Thymus (tissue), 11 donors: ENCODE data around the gene ECT2. TPM values are rescaled to one million over a fixed set of nuclear protein-coding genes. Genes with fewer than 3 reads are reported as not detected.
"Not testable (repeated sequence)": the region's sequence is repeated elsewhere in the genome, so short reads cannot be mapped to it uniquely, and the experiment has no call there.

Source experiments
- DNase-seq, 9 donors: peaks; one replicate each; pipeline ENCODE4 v3.0.0-alpha.2; 2013; ENCODE audit warnings: low spot score in 9 of 9, low read depth in 6 of 9, missing footprints in 1 of 9
- H3K27ac ChIP-seq, 2 donors: one replicate each; pipeline ENCODE4 v1.5.1; 2013; ENCODE audit warnings: control low read depth in 1 of 2, low read depth in 1 of 2, low read length in 1 of 2, mild to moderate bottlenecking in 1 of 2, moderate library complexity in 1 of 2
- H3K27me3 ChIP-seq, 2 donors: one replicate each; pipeline ENCODE4 v1.5.1; 2013; ENCODE audit warnings: low read length in 1 of 2; ENCODE audit not compliant: control insufficient read depth in 2 of 2, insufficient read depth in 1 of 2
- H3K36me3 ChIP-seq, 2 donors: one replicate each; pipeline ENCODE4 v1.5.1; 2013; ENCODE audit warnings: low read length in 1 of 2, mild to moderate bottlenecking in 1 of 2, moderate library complexity in 1 of 2; ENCODE audit not compliant: control insufficient read depth in 2 of 2, insufficient read depth in 2 of 2
- H3K4me1 ChIP-seq, 2 donors: one replicate each; pipeline ENCODE4 v1.5.1; 2013; ENCODE audit warnings: low read length in 2 of 2; ENCODE audit not compliant: control insufficient read depth in 2 of 2, insufficient read depth in 2 of 2
- H3K4me3 ChIP-seq, 2 donors: one replicate each; pipeline ENCODE4 v1.5.1; 2013; ENCODE audit warnings: low read length in 2 of 2, control low read depth in 1 of 2, mild to moderate bottlenecking in 1 of 2
- H3K9me3 ChIP-seq, 2 donors: one replicate each; pipeline ENCODE4 v1.5.1; 2013; ENCODE audit warnings: low read length in 1 of 2, mild to moderate bottlenecking in 1 of 2; ENCODE audit not compliant: control insufficient read depth in 2 of 2, insufficient read depth in 1 of 2
- WGBS: extraction: QIAGEN DNeasy Blood & Tissue Kit; methylation state at CpG from one replicate; pipeline ENCODE4 v1.1.7; 2013; 5-methylcytosine and 5-hydroxymethylcytosine counted together
- polyA plus RNA-seq: library from polyadenylated mRNA; stranded (reverse); fragments of 200-250 nt; gene quantifications from one replicate; pipeline ENCODE4 v1.2.3, GENCODE V29; 2013
- total RNA-seq: library from RNA; stranded (reverse); fragments of 120-200 nt; gene quantifications from one replicate; pipeline ENCODE4 v1.2.4, GENCODE V29; 2013
- donor health status: healthy.

Gene ECT2
- total and polyA plus RNA-seq, 2 donors, result 7.9 to 39.0 TPM

DNA sequence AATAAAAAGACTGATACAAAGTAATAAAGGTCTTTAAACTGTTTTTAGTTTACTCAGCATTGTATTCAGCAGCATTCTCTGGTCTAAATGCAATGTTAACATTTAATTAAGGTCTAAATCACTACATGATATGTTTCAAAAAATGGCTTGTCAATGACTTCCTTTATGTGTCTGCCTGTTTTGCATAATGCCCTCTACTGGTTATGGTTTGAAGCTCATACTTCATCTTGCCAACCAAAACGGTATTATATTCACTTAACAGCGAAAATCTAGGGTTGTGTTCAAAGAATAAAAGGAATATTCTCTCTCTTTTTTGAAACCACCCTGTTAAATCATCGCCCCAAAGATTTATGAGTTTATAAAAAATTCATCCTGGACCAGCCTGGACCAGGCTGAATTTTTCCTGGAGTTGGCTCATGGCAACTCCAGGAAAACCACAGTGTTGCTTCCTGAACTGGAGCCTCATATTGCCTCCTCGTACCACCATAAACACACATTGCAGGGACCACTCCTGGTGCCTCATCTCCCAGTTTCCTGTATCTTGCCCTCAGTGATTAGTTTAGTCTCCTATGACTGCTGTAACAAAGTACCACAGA lies 32.9 kb upstream of the ECT2 start:
- no peaks in the 10 kb centered on the region for H3K27me3 ChIP-seq
- DNase-seq, result no peak
- H3K4me3 ChIP-seq, result no peak overlapping the region
- no peak overlapping the region for H3K27ac ChIP-seq
- no peaks in the 10 kb centered on the region for H3K4me1 ChIP-seq
- H3K9me3 ChIP-seq, result peaks cover 0 to 8% of the 10 kb centered on the region in 2 donors
- H3K36me3 ChIP-seq, result no peaks in the 10 kb centered on the region
- WGBS, result 94% methylated on average over 4 of the region's 4 CpGs

DNA sequence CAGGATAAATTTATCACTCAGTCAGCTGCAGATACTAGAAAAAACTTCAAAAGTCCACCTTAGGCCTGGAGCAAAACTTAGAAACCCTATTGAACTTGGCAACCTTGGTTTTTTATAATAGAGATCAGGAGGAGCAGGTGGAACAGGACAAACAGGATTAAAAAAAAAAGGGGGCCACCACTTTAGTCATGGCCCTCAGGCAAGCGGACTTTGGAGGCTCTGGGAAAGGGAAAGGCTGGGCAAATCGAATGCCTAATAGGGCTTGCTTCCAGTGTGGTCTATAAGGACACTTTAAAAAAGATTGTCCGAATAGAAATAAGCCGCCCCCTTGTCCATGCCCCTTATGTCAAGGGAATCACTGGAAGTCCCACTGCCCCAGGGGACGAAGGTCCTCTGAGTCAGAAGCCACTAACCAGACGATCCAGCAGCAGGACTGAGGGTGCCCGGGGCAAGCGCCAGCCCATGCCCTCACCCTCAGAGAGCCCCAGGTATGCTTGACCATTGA lies 27.9 kb upstream of the ECT2 start:
- H3K4me1 ChIP-seq, H3K9me3 ChIP-seq, H3K27ac ChIP-seq, H3K4me3 ChIP-seq, DNase-seq, H3K36me3 ChIP-seq, H3K27me3 ChIP-seq: not testable (repeated sequence)
- WGBS, result 96% methylated on average over 8 of the region's 8 CpGs

DNA sequence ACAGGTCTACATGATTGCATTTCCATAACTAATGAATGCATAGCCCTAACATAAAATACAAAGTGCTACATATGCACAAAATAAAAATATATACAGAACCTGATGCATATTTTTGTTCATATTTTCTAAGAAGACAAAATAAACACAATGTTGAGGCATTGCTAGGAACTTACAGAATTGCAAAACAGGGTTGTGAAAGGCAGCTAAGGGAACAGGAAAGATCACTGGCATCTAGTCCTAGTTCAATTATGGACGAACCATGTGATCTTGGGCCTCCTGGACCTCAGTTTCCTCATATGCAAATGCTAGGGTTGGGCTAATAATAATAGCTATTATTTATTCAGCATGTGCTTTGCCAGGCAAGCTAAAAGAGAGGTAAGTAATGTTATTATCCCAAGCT lies 24.1 kb upstream of the ECT2 start:
- Histone ChIP-seq H3K27me3 (no peaks in the 10 kb centered on the region), H3K36me3 (no peaks in the 10 kb centered on the region), H3K27ac (no peak overlapping the region), H3K4me3 (no peak overlapping the region), H3K4me1 (no peaks in the 10 kb centered on the region), H3K9me3 (no peaks in the 10 kb centered on the region)
- no peak for DNase-seq
- 91% methylated on average over 1 of the region's 1 CpG for WGBS

DNA sequence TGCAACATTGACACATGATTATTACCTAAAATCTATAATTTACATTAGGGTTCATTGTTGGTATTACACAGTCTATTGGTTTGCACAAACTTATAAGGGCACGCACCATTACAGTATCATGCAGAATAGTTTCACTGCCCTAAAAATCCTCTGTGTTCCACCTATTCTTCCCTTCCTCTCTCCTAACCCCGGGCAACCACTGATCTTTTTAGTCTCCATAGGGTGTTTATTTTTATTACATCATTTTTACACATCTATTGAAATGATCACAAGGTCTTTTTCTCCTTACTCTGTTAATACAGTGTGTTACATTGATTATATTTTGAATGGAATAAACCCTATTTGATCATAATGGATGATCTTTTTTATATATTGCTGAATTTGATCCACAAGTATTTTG lies 15.5 kb upstream of the ECT2 start:
- no peak for DNase-seq
- H3K36me3 ChIP-seq, result no peaks in the 10 kb centered on the region
- H3K4me1 ChIP-seq, result no peaks in the 10 kb centered on the region
- no peaks in the 10 kb centered on the region for H3K9me3 ChIP-seq
- no peaks in the 10 kb centered on the region for H3K27me3 ChIP-seq
- no peak overlapping the region for H3K27ac ChIP-seq
- WGBS, result 95% methylated on average over 2 of the region's 2 CpGs
- H3K4me3 ChIP-seq, result no peak overlapping the region

DNA sequence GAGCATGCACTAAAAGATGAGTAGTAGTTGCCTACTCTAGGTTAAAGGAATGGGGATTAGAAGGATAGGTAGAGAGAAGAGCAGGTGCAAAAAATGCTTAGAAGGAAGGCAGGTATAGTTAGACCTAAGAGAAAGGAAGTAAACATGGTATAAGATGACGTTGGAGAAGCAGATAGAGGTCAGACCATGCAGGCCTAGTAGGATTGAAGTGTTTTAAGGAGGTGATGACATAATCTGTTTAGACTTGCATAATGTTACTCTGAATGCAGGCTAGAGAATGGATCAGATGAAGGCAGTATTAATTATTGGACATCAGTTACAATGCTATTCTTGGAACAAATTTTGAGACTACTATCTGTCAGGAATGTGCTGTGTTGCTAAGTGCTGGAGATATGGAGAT lies 11.1 kb upstream of the ECT2 start:
- H3K4me1 ChIP-seq, result no peaks in the 10 kb centered on the region
- no peaks in the 10 kb centered on the region for H3K9me3 ChIP-seq
- no peaks in the 10 kb centered on the region for H3K27me3 ChIP-seq
- H3K27ac ChIP-seq, result no peak overlapping the region
- WGBS, result 75% methylated on average over 1 of the region's 1 CpG
- H3K4me3 ChIP-seq, result no peak overlapping the region
- DNase-seq, result no peak
- no peaks in the 10 kb centered on the region for H3K36me3 ChIP-seq

DNA sequence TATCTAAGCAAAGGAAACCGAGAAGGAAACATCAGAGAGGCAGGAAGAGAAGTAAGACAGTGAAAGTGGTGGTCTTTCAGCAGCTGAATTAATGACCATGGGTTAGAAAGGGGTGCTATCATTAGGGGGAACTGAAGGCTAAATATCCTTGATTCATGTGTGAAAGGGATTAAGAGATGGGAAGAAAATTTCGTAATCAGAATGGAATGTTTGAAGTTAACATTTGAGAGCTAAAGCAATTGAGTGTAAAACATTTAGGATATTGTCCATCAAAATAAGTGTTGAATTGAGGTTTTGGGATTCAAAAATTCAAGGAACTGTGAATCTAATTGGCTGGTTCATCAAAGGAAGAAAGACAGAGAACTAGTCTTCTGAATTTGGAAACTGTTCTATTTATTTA lies 4.1 kb upstream of the ECT2 start:
- DNase-seq, result no peak
- WGBS, result 89% methylated on average over 2 of the region's 2 CpGs
- H3K27me3 ChIP-seq, result no peaks in the 10 kb centered on the region
- H3K36me3 ChIP-seq, result no peaks in the 10 kb centered on the region
- H3K4me3 ChIP-seq, result no peak overlapping the region
- H3K9me3 ChIP-seq, result no peaks in the 10 kb centered on the region
- H3K27ac ChIP-seq, result no peak overlapping the region
- H3K4me1 ChIP-seq, result peaks cover 0 to 5% of the 10 kb centered on the region in 2 donors

DNA sequence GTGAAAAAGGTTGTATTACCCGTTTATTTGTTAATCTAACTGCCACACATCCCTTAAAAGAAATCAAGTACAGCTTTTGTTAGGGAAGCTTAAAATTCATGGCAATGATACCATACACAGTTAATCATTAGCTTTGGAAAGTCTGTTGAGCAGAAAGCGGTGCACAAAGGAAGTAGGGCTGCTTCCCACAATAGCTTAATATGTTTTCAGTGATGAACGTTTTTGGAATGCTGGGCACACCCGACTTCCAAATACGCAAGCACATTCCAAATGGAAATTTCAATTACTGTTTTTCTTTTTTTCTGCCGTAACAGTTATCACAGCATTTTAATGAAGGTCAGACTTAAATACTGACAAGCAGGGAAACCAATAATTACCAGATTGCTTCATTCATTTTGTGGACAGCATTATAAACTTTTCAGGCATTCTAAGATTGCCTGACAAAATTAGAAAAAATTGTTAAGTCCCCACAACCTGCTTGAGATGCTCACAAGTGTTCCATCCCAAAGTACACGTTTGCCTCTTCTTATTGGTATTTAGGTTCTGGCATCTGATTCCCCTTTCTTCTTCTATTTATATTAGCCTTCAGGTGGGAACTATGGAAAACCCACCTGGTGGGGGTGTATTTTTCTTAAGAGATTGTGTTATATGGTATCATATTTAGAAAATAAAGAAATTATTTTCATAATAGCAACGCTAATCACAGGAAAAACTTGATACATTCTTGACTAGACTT lies 1.1 kb upstream of the ECT2 start:
- 83% methylated on average over 8 of the region's 8 CpGs for WGBS
- DNase-seq, result no peak

DNA sequence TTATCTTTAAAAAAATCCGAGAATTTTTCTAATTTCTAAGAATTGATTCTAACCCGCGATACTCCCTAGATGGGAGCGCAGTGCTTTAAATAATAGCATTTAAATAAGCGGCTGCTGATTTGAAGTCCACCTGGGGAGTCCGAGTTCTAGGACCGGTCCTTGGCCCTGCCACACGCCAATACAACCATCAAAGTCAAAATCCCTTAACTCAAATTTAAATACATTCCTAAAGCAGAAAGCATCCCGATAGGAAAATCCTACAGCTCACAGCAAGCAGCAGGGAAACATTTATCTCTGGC lies 508 bp upstream of the ECT2 start:
- 18% methylated on average over 9 of the region's 9 CpGs for WGBS
- Histone ChIP-seq H3K27ac (peak overlapping the region in 1 of 2 donors; percentile 71), H3K27me3 (no peaks in the 10 kb centered on the region), H3K4me1 (peaks cover 5 to 17% of the 10 kb centered on the region in 2 donors), H3K9me3 (no peaks in the 10 kb centered on the region), H3K4me3 (peak overlapping the region; percentile 84 to 92), H3K36me3 (peaks cover 0 to 12% of the 10 kb centered on the region in 2 donors)
- DNase-seq, result peak in 1 of 9 donors; percentile 16

More for the DNA sequence above, 1.1 kb upstream of the ECT2 start:
- no peak overlapping the region for H3K27ac ChIP-seq
- H3K9me3 ChIP-seq, result no peaks in the 10 kb centered on the region
- H3K36me3 ChIP-seq, result peaks cover 0 to 9% of the 10 kb centered on the region in 2 donors
- peak overlapping the region in 1 of 2 donors; percentile 84 for H3K4me3 ChIP-seq
- H3K4me1 ChIP-seq, result peaks cover 5 to 17% of the 10 kb centered on the region in 2 donors
- no peaks in the 10 kb centered on the region for H3K27me3 ChIP-seq

DNA sequence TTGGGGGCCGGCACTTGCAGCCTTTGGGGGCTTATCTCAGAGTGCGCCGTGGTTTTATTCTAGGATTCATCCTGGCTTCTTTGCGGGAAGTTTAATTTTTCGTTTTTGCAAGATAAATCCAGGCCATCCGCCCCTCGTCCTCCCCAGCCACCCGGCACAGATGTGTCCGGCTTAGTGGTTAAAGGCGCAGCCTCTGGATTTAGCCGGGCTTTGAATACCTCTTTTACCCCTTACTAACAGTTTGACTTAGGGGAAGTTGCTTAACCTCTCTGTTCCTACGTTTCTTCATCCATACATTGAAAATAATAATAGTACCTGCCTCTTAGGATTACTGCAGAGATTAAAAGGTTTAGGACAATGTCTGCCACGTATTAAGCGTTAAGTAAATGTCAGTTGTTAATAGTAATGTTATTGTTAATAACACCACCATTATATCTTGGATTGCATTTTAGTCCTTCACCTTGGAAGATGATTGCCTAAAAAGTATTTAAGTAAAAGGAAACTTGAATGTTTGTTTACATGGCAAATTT lies 714 bp downstream of the ECT2 start:
- Histone ChIP-seq H3K4me3 (peak overlapping the region; percentile 84 to 92), H3K27me3 (no peaks in the 10 kb centered on the region), H3K36me3 (peaks cover 0 to 23% of the 10 kb centered on the region in 2 donors), H3K27ac (peak overlapping the region in 1 of 2 donors; percentile 86), H3K4me1 (peaks cover 5 to 17% of the 10 kb centered on the region in 2 donors), H3K9me3 (no peaks in the 10 kb centered on the region)
- DNase-seq, result peak in 1 of 9 donors; percentile 13
- 1% methylated on average over 14 of the region's 14 CpGs for WGBS
